RWPE2 (cell line): ENCODE measurements around the gene GDNF.

Experiments
- ATAC-seq: fragments of 200-7000 bp; cut with Tn5 transposase; 3 replicates; pipeline ENCODE4 v1.9.1; 2021; ENCODE audit warnings: low read depth
- DNase-seq: peaks from one replicate; pipeline ENCODE4 v3.0.0-alpha.2; 2020; ENCODE audit warnings: low spot score
- H3K27ac ChIP-seq: fragments of 450-650 bp; 2 replicates; pipeline ENCODE4 v1.5.1; 2017; ENCODE audit warnings: mild to moderate bottlenecking; ENCODE audit not compliant: poor library complexity, severe bottlenecking
- H3K27me3 ChIP-seq: fragments of 250-450 bp; sonication (Bioruptor Pico); 2 replicates; pipeline ENCODE4 v1.5.1; 2021; ENCODE audit warnings: mild to moderate bottlenecking, moderate library complexity; ENCODE audit not compliant: insufficient read depth, poor library complexity, severe bottlenecking
- H3K36me3 ChIP-seq: fragments of 250-450 bp; sonication (Bioruptor Pico); 2 replicates; pipeline ENCODE4 v1.5.1; 2020; ENCODE audit warnings: low read depth, mild to moderate bottlenecking, moderate library complexity
- H3K4me1 ChIP-seq: fragments of 250-450 bp; sonication (Bioruptor Pico); 2 replicates; pipeline ENCODE4 v1.5.1; 2021; ENCODE audit warnings: mild to moderate bottlenecking, moderate library complexity; ENCODE audit not compliant: insufficient read depth, poor library complexity, severe bottlenecking
- H3K4me3 ChIP-seq: fragments of 250-450 bp; sonication (Bioruptor Pico); 2 replicates; pipeline ENCODE4 v1.5.1; 2021; ENCODE audit warnings: mild to moderate bottlenecking, moderate library complexity; ENCODE audit not compliant: severe bottlenecking
- H3K9me3 ChIP-seq: fragments of 250-450 bp; sonication (Bioruptor Pico); 2 replicates; pipeline ENCODE4 v1.5.1; 2021; ENCODE audit warnings: mild to moderate bottlenecking, moderate library complexity; ENCODE audit not compliant: severe bottlenecking
- CTCF ChIP-seq: fragments of 450-650 bp; IDR thresholded peaks from one replicate; pipeline ENCODE4 v1.5.1; 2017; ENCODE audit warnings: mild to moderate bottlenecking, moderate library complexity; ENCODE audit not compliant: poor library complexity, severe bottlenecking

GDNF gene

DNA sequence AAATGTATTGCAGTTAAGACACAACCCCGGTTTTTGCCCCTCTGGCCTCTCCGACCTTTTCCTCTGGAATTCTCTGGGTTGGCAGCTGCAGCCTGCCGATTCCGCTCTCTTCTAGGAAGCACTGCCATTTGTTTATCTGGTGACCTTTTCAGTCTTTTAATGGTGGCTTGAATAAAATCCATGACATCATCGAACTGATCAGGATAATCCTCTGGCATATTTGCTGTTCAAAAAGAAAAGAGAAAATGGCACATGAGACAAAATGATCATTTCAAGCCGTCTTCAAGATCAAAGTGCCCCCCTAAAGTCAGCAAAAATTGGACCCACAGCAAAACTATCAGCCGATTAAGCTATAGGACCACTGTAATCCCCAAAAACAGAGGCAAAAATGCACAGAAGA is 23.9 kb downstream of the GDNF start:
- no peaks in the 10 kb centered on the region for H3K36me3 ChIP-seq
- no peaks in the 10 kb centered on the region for H3K9me3 ChIP-seq

DNA sequence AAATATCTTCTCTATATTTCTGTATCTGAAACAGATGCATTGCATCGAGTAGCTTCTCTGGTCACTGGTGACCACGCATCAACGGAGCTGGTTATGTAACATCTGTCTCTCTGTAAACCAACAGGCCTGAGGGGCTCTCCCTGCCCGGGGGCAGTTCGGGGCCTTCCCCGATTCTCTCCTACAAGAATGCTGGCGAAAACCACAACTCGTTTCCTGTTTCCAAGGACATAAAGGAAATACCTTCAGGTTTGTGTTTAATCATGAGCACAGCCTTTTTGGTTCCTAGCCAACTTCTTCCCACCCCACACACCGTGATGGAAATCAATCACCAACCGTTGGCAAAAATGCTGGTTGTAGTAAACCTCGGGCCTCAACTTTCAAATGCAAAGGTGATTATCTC is 25.1 kb downstream of the GDNF start:
- no peak for TF ChIP-seq CTCF
- H3K27ac ChIP-seq, result no peak overlapping the region
- peaks cover 24% of the 10 kb centered on the region for H3K4me1 ChIP-seq
- ATAC-seq, result peak; percentile 79
- H3K36me3 ChIP-seq, result no peaks in the 10 kb centered on the region
- H3K9me3 ChIP-seq, result no peaks in the 10 kb centered on the region
- no peaks in the 10 kb centered on the region for H3K27me3 ChIP-seq
- no peak overlapping the region for H3K4me3 ChIP-seq
- peak; percentile 96 for DNase-seq

More for the DNA sequence above, 23.9 kb downstream of the GDNF start:
- Histone ChIP-seq H3K4me1 (peaks cover 18% of the 10 kb centered on the region), H3K27me3 (no peaks in the 10 kb centered on the region), H3K4me3 (no peak overlapping the region), H3K27ac (no peak overlapping the region)
- no peak for TF ChIP-seq CTCF
- no peak for ATAC-seq
- no peak for DNase-seq

- Histone ChIP-seq H3K36me3 (no peaks in the 10 kb centered on the region), H3K27me3 (no peaks in the 10 kb centered on the region), H3K9me3 (no peaks in the 10 kb centered on the region), H3K27ac (no peak overlapping the region), H3K4me1 (peaks cover 24% of the 10 kb centered on the region), H3K4me3 (no peak overlapping the region)
- TF ChIP-seq CTCF, result no peak
- no peak for ATAC-seq
- no peak for DNase-seq
These were observed 27.5 kb downstream of the GDNF start for GRCh38 chr5:37812365-37812764.

GRCh38 chr5:37811866-37812265 is 28.0 kb downstream of the GDNF start:
- H3K27me3 ChIP-seq, result no peaks in the 10 kb centered on the region
- no peak overlapping the region for H3K27ac ChIP-seq

More at GRCh38 chr5:37811866-37812265, 28.0 kb downstream of the GDNF start:
- no peaks in the 10 kb centered on the region for H3K36me3 ChIP-seq
- H3K4me3 ChIP-seq, result no peak overlapping the region
- no peak for TF ChIP-seq CTCF
- no peak for DNase-seq
- no peaks in the 10 kb centered on the region for H3K9me3 ChIP-seq
- H3K4me1 ChIP-seq, result peaks cover 24% of the 10 kb centered on the region
- ATAC-seq, result no peak
